Heart left ventricle (tissue), 13 donors: ENCODE results near the gene LARGE2.

ENCODE experiments used
- POLR2A ChIP-seq, 2 donors: fragments of 450-650 bp; IDR thresholded peaks; one replicate each; pipeline ENCODE4 v1.6.1; 2017; ENCODE audit warnings: antibody characterized with exemption in 2 of 2, mild to moderate bottlenecking in 2 of 2, moderate library complexity in 2 of 2
- TF ChIP-seq, protein P1 (sequence below), 12 donors: fragments of 200-600 bp; sonication (generic) in 4 of 12; IDR thresholded peaks; one replicate each; pipeline versions ENCODE4 v1.5.0 to v1.8.0; 2018 to 2022; ENCODE audit warnings: antibody characterized with exemption in 12 of 12, mild to moderate bottlenecking in 5 of 12
- donor health status: ischemic (EF 13 %, LVEDD 7.1; RV severe dilation, severe dysfunction).
- donor health status: DM: no; HTN: yes; CAD: no.
- donor health status: DM: no; HTN: no; CAD: no.
- donor health status: ischemic (EF 25% LVEDD 6.9; RV normal size, moderate dysfunction).
- donor health status: ischemic (EF 25% LVEDD 5.7; RV mildly dilated, moderate dysfunction).
- donor health status: ischemic (EF 35%, LVEDD 5.7; RV mildly dilated, moderate dysfunction).
- donor health status: nonischemic (EF 11% LVEDD 7.7; RV severe dilation, severe dysfunction).
- donor health status: DM: yes; HTN: yes; CAD: no.
- donor health status: PGD.
- donor health status: ischemic (EF 29% LVEDD 5.4; RV normal size, mild dysfunction).
- donor health status: nonischemic (EF 23%, LVEDD 6.1; RV moderate dilation, normal function).

DNA sequence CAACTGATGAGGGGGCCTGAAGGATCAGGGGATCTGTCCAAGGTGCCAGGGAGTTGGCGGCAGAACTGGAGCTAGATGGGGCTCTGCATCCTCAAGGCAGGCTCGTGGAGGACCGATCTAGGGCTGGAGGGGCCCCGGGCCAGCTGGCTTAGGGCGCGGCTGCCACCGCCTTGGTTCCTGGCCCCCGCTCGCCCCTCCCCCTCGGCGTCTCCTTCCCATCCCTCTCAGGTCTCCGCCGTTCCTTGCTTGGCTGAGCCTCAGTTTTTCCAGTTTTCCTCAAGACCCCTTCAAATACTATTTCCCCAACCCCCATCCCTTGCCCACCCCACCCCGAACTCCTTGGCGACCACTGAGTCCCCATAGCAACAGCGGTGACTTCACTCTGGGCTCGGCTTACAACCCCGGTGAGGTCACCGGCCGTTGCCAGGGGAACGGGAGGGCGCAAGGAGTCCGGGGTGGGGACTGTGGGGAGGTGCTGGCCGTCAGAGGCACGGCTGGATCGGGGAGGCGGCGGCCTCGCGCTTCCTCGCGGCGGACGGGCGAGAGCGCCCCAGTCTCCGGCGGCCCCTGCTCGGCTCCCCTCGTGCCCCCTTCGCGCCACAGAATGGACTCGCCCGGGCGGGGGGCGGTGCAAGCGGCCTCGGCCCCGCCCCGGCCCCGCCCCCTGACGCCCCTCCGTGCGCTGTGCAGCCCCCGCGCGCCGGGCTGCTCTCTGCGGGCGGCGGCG, 22.8 kb upstream of the LARGE2 start:
- peak in 1 of 2 donors; percentile 15 for TF ChIP-seq POLR2A (IDR thresholded peaks at IDR 0.05)
- TF ChIP-seq, protein P1, sequence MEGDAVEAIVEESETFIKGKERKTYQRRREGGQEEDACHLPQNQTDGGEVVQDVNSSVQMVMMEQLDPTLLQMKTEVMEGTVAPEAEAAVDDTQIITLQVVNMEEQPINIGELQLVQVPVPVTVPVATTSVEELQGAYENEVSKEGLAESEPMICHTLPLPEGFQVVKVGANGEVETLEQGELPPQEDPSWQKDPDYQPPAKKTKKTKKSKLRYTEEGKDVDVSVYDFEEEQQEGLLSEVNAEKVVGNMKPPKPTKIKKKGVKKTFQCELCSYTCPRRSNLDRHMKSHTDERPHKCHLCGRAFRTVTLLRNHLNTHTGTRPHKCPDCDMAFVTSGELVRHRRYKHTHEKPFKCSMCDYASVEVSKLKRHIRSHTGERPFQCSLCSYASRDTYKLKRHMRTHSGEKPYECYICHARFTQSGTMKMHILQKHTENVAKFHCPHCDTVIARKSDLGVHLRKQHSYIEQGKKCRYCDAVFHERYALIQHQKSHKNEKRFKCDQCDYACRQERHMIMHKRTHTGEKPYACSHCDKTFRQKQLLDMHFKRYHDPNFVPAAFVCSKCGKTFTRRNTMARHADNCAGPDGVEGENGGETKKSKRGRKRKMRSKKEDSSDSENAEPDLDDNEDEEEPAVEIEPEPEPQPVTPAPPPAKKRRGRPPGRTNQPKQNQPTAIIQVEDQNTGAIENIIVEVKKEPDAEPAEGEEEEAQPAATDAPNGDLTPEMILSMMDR (IDR thresholded peaks at IDR 0.05) = no peak
